ENCODE results near the gene GAS2L2.

GAS2L2 gene

GRCh38 chr17:35694906-35695305, 58.1 kb downstream of the GAS2L2 start:
- no peak for DNase-seq (ENCODE audit: low spot score)

All from globus pallidus (tissue), 1 donor.